HCT116 (cell line): Measurements from ENCODE around the gene WBP1. TPM values are rescaled to one million over a fixed set of nuclear protein-coding genes. Genes with fewer than 3 reads are reported as not detected.

Source experiments
- ATAC-seq: fragments of 200-7000 bp; cut with Tn5 transposase; 2 replicates; pipeline ENCODE4 v1.9.1; 2020; ENCODE audit warnings: mild to moderate bottlenecking, moderate library complexity
- BruUV-seq: library from RNA; stranded (reverse); fragments of 400-500 nt; replicated peaks from 2 replicates; lab custom pipeline; 2021; lab: Mats Ljungman, UMichigan
- CTCF ChIA-PET: fragments of 300-600 bp; sonication (Branson Sonifier 250); formaldehyde crosslinking; loops from one replicate; lab custom pipeline; 2021; ENCODE audit warnings: antibody characterized with exemption; lab: Charles Lee
- POLR2A ChIA-PET: fragments of 300-600, 350-600 bp; sonication (Branson Sonifier 250); formaldehyde crosslinking; loops from one replicate; lab custom pipeline; 2021; ENCODE audit warnings: antibody characterized with exemption; lab: Charles Lee
- RAD21 ChIA-PET, 2 experiments: fragments of 300-600 bp; sonication (Branson Sonifier 250); formaldehyde crosslinking; loops; one replicate each; lab custom pipeline; 2023; ENCODE audit warnings: low total read pairs in 2 of 2; ENCODE audit not compliant: uncharacterized antibody in 2 of 2, unreplicated experiment in 2 of 2, low non-redundant PET in 1 of 2; lab: Charles Lee
- DNase-seq: peaks from one replicate; pipeline ENCODE4 v3.0.0-alpha.2; 2010; ENCODE audit warnings: low read depth, low spot score
- H2AFZ ChIP-seq: fragments of 200-600 bp; shearing (Covaris generic), sonication (generic); 2 replicates; pipeline ENCODE4 v1.6.1; 2017; ENCODE audit warnings: low read depth, mixed run types, mixed read lengths, antibody characterized with exemption, low read length; ENCODE audit not compliant: poor library complexity, severe bottlenecking
- H3K27ac ChIP-seq: 2 replicates; pipeline ENCODE4 v1.5.1; 2012; ENCODE audit warnings: low read depth, low read length
- H3K27me3 ChIP-seq: fragments of 200-600 bp; sonication (generic); 2 replicates; pipeline ENCODE4 v1.6.1; 2016; ENCODE audit warnings: mixed run types, low read length, mixed read lengths; ENCODE audit not compliant: insufficient read depth
- H3K36me3 ChIP-seq, 2 experiments: fragments of 200-500 bp in 1 of 2; fragments of 200-600 bp in 1 of 2; sonication (Bioruptor generic) in 1 of 2; sonication (generic) in 1 of 2; 2 replicates each; pipeline versions ENCODE4 v1.5.1 to v1.6.1; 2014 to 2016; ENCODE audit warnings: low read length in 2 of 2, inconsistent platforms in 1 of 2, mixed read lengths in 1 of 2, mixed run types in 1 of 2; ENCODE audit not compliant: insufficient read depth in 2 of 2, control insufficient read depth in 1 of 2
- H3K4me1 ChIP-seq, 2 experiments: fragments of 200-600 bp in 1 of 2; sonication (generic) in 1 of 2; 2 replicates each; pipeline versions ENCODE4 v1.5.1 to v1.6.1; 2012 to 2017; ENCODE audit warnings: low read length in 2 of 2, inconsistent platforms in 1 of 2, mild to moderate bottlenecking in 1 of 2, mixed read lengths in 1 of 2, mixed run types in 1 of 2, moderate library complexity in 1 of 2; ENCODE audit not compliant: insufficient read depth in 2 of 2, control insufficient read depth in 1 of 2
- H3K4me2 ChIP-seq: fragments of 200-600 bp; sonication (generic); 2 replicates; pipeline ENCODE4 v1.6.1; 2017; ENCODE audit warnings: mixed run types, low read length, mixed read lengths
- H3K4me3 ChIP-seq, 2 experiments: fragments of 200-600 bp in 1 of 2; sonication (generic) in 1 of 2; replicated peaks in 1 of 2; 2 replicates each; pipeline ENCODE4 v1.5.1; 2011 to 2016; ENCODE audit warnings: low read length in 2 of 2, control low read depth in 1 of 2, low read depth in 1 of 2, mild to moderate bottlenecking in 1 of 2, mixed read lengths in 1 of 2, mixed run types in 1 of 2
- H3K79me2 ChIP-seq: fragments of 200-600 bp; sonication (generic); 2 replicates; pipeline ENCODE4 v1.6.1; 2017; ENCODE audit warnings: mild to moderate bottlenecking, mixed run types, low read length, moderate library complexity, mixed read lengths; ENCODE audit not compliant: insufficient read depth
- H3K9ac ChIP-seq: fragments of 200-600 bp; sonication (generic); 2 replicates; pipeline ENCODE4 v1.6.1; 2016; ENCODE audit warnings: low read length, mixed read lengths
- H3K9me2 ChIP-seq: fragments of 200-600 bp; sonication (generic), shearing (Covaris generic); 2 replicates; pipeline ENCODE4 v1.6.1; 2017; ENCODE audit warnings: mixed run types, mild to moderate bottlenecking, moderate library complexity; ENCODE audit not compliant: insufficient read depth
- H3K9me3 ChIP-seq, 2 experiments: fragments of 200-500 bp in 1 of 2; fragments of 200-600 bp in 1 of 2; sonication (Bioruptor generic) in 1 of 2; sonication (generic) in 1 of 2; 2 replicates each; pipeline ENCODE4 v1.6.1; 2014 to 2017; ENCODE audit warnings: low read length in 2 of 2, mixed read lengths in 2 of 2, inconsistent platforms in 1 of 2, low read depth in 1 of 2, mild to moderate bottlenecking in 1 of 2, mixed run types in 1 of 2, moderate library complexity in 1 of 2; ENCODE audit not compliant: control insufficient read depth in 1 of 2, insufficient read depth in 1 of 2
- H4K20me1 ChIP-seq: fragments of 200-600 bp; sonication (generic), shearing (Covaris generic); 2 replicates; pipeline ENCODE4 v1.6.1; 2017; ENCODE audit warnings: mixed run types, mild to moderate bottlenecking, moderate library complexity; ENCODE audit not compliant: insufficient read depth
- ATF3 ChIP-seq: IDR thresholded peaks from 2 replicates; pipeline ENCODE4 v1.6.1; 2012
- CBX3 ChIP-seq: IDR thresholded peaks from 2 replicates; pipeline ENCODE4 v1.6.1; 2012; ENCODE audit warnings: low read depth
- CEBPB ChIP-seq: IDR thresholded peaks from 2 replicates; pipeline ENCODE4 v1.6.1; 2012; ENCODE audit warnings: low read depth
- ELF1 ChIP-seq: IDR thresholded peaks from 2 replicates; pipeline ENCODE4 v1.6.1; 2012; ENCODE audit warnings: low read depth, borderline replicate concordance
- EZH2phosphoT487 ChIP-seq: fragments of 200-600 bp; IDR thresholded peaks from 2 replicates; pipeline ENCODE4 v1.6.1; 2018; ENCODE audit warnings: antibody characterized with exemption, borderline replicate concordance
- FOSL1 ChIP-seq: IDR thresholded peaks from 2 replicates; pipeline ENCODE4 v1.6.1; 2012; ENCODE audit warnings: low read depth
- JUND ChIP-seq: IDR thresholded peaks from 2 replicates; pipeline ENCODE4 v1.6.1; 2012
- MAX ChIP-seq: IDR thresholded peaks from 2 replicates; pipeline ENCODE4 v1.6.1; 2012
- POLR2AphosphoS5 ChIP-seq: IDR thresholded peaks from 2 replicates; pipeline ENCODE4 v1.6.1; 2011; ENCODE audit warnings: mild to moderate bottlenecking, low read depth, low read length, moderate library complexity
- REST ChIP-seq: IDR thresholded peaks from 2 replicates; pipeline ENCODE4 v1.6.1; 2012; ENCODE audit warnings: low read depth
- SIN3A ChIP-seq: IDR thresholded peaks from 2 replicates; pipeline ENCODE4 v1.6.1; 2012; ENCODE audit warnings: low read depth
- SRF ChIP-seq: IDR thresholded peaks from 2 replicates; pipeline ENCODE4 v1.6.1; 2012; ENCODE audit warnings: low read depth
- TCF7L2 ChIP-seq: IDR thresholded peaks from 2 replicates; pipeline ENCODE4 v1.7.0; 2011; ENCODE audit warnings: borderline replicate concordance, inconsistent platforms; ENCODE audit not compliant: insufficient read depth, insufficient read length; ENCODE audit errors: extremely low read depth
- YY1 ChIP-seq: IDR thresholded peaks from 2 replicates; pipeline ENCODE4 v1.6.1; 2011; ENCODE audit warnings: low read length, low read depth, moderate library complexity, mild to moderate bottlenecking; ENCODE audit not compliant: insufficient replicate concordance; ENCODE audit errors: extremely low read depth
- ZBTB33 ChIP-seq: IDR thresholded peaks from 2 replicates; pipeline ENCODE4 v1.6.1; 2011; ENCODE audit warnings: mild to moderate bottlenecking, low read length, moderate library complexity; ENCODE audit not compliant: insufficient replicate concordance; ENCODE audit errors: extremely low read depth
- ZFX ChIP-seq: fragments of 450-650 bp; IDR thresholded peaks from 2 replicates; pipeline ENCODE4 v1.6.1; 2017
- ZNF274 ChIP-seq: fragments of 200-500 bp; sonication (Bioruptor generic); IDR thresholded peaks from 2 replicates; pipeline ENCODE4 v1.6.1; 2014; ENCODE audit warnings: mild to moderate bottlenecking, low read depth, low read length, inconsistent platforms
- intact Hi-C: fragments of 100-400 bp; cut with micrococcal nuclease; formaldehyde crosslinking; loops from 2 replicates; pipeline ENCODE4 v1.10.0; 2022
- total RNA-seq: library from RNA; stranded (reverse); gene quantifications from one replicate; pipeline ENCODE4 v1.2.1, GENCODE V29; 2021; ENCODE audit not compliant: unreplicated experiment

Gene WBP1
- total RNA-seq, 1 experiment from 2014 or later: 64.7 TPM

- no peak for TF ChIP-seq ZNF274
- no peak for TF ChIP-seq ZFX
- TF ChIP-seq MAX: no peak
These were observed 33.7 kb downstream of the WBP1 start (continued) for GRCh38 chr2:74491648-74492544.

- H3K27me3 ChIP-seq: no peaks in the 10 kb centered on the region
- no peaks in the 10 kb centered on the region for H3K9me3 ChIP-seq
- RAD21 ChIA-PET: no interaction called here
- intact Hi-C loops: no loop called here
- no TSS peak for BruUV-seq
- POLR2A ChIA-PET: no interaction called here
- CTCF ChIA-PET: no interaction called here
- H3K4me3 ChIP-seq: no peak overlapping the region
- peaks cover 4 to 17% of the 10 kb centered on the region in 2 experiments; a peak in 2 of 4 replicates for H3K36me3 ChIP-seq
- no peak for DNase-seq
- no peak overlapping the region for H2AFZ ChIP-seq
- H3K9me2 ChIP-seq: no peaks in the 10 kb centered on the region
- no peak overlapping the region for H3K27ac ChIP-seq
- ATAC-seq: no peak
- TF ChIP-seq EZH2phosphoT487: no peak
- no peak for TF ChIP-seq YY1
- TF ChIP-seq ZBTB33: no peak
- no peak for TF ChIP-seq JUND
- no peak for TF ChIP-seq CBX3
- no peak for TF ChIP-seq ELF1
- no peak for TF ChIP-seq CEBPB
- TF ChIP-seq FOSL1: no peak
- no peak for TF ChIP-seq ATF3
- TF ChIP-seq ZNF274: no peak
- no peak for TF ChIP-seq POLR2AphosphoS5
- TF ChIP-seq MAX: no peak
- TF ChIP-seq TCF7L2: no peak
- TF ChIP-seq SRF: no peak
- no peak for TF ChIP-seq REST
- no peak for TF ChIP-seq SIN3A
- TF ChIP-seq, all 23 proteins: peak for 0
- H3K79me2 ChIP-seq: no peaks in the 10 kb centered on the region
- H3K9ac ChIP-seq: no peak overlapping the region
- no peak overlapping the region for H3K4me2 ChIP-seq
- no peaks in the 10 kb centered on the region for H4K20me1 ChIP-seq
- H3K4me1 ChIP-seq: peaks cover 0 to under 1% of the 10 kb centered on the region in 2 experiments; a peak in 1 of 4 replicates
These were observed 35.3 kb downstream of the WBP1 start for GRCh38 chr2:74493546-74493945.
